ENCODE measurements around the gene LDHA. TPM values are rescaled to one million over a fixed set of nuclear protein-coding genes. Genes with fewer than 3 reads are reported as not detected.

Gene LDHA
- total and polyA plus RNA-seq, 2 of the 8 experiments (the other 6 are each of a cell fraction or from before 2014, with no cell fraction given), result 443 to 486 TPM

DNA sequence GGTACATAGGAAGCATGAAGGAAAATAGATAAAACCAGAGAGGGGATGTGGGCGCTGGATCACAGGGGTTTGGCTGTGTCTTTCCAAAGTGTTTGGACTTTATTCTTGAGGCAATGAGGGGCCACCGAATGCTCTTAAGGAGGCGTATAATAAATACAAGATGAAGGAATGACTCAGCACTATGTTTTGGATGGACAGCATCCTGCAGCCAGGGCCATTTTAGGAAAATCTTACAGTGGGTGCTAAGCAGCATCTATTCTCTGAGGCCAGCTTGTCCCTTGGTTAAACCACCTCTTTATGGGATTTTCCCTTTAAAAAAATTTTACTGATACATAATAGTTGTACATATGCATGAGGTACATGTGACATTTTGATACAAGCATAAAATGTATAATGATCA is 4.3 kb upstream of the LDHA start (continued):
- TF ChIP-seq SIN3A (conservative IDR thresholded peaks at IDR 0.05 in 1 of 2, IDR thresholded peaks at IDR 0.05 in 1 of 2; ENCODE audit: low read depth in 1 of 2, low read length in 2 of 2) (no peak), RNF2 (IDR thresholded peaks at IDR 0.05; ENCODE audit: borderline replicate concordance, low read depth, low read length, missing control alignments, poor library complexity, severe bottlenecking) (no peak), CHD1 (IDR thresholded peaks at IDR 0.05; ENCODE audit: low read depth, low read length) (no peak)
